ENCODE measurements around the gene STKLD1. TPM values are rescaled to one million over a fixed set of nuclear protein-coding genes. Genes with fewer than 3 reads are reported as not detected.

The STKLD1 gene
- total RNA-seq, 1 donor from 2014 or later = 0.75 TPM

- DNase-seq (ENCODE audit: low spot score) = no peak
These were observed 31.9 kb downstream of the STKLD1 start for GRCh38 chr9:133408042-133408441.

GRCh38 chr9:133415170-133415569, 39.0 kb downstream of the STKLD1 start:
- no peak for DNase-seq (ENCODE audit: low spot score)

GRCh38 chr9:133417541-133418461, 41.6 kb downstream of the STKLD1 start, which contains the start of gene REXO4:
TSS of gene REXO4 (minus strand) at chr9:133418010. CDS start at chr9:133417844, 166 bp downstream.
- DNase-seq (ENCODE audit: low spot score) = peak; percentile 87

GRCh38 chr9:133419005-133419404, 42.8 kb downstream of the STKLD1 start:
- DNase-seq (ENCODE audit: low spot score) = no peak

- DNase-seq (ENCODE audit: low spot score) = no peak
These were observed 44.2 kb downstream of the STKLD1 start for GRCh38 chr9:133420392-133420827.

- DNase-seq (ENCODE audit: low spot score) = no peak
These were observed 45.7 kb downstream of the STKLD1 start, which contains the start of gene ADAMTS13 for GRCh38 chr9:133421615-133422542. TSS of gene ADAMTS13 (plus strand) at chr9:133422367. CDS start at chr9:133422444, 77 bp downstream.

GRCh38 chr9:133423216-133423615, 47.0 kb downstream of the STKLD1 start:
- no peak for DNase-seq (ENCODE audit: low spot score)

- DNase-seq (ENCODE audit: low spot score) = no peak
These were observed 48.0 kb downstream of the STKLD1 start for GRCh38 chr9:133424187-133424586.

GRCh38 chr9:133425049-133425632, 49.0 kb downstream of the STKLD1 start:
- no peak for DNase-seq (ENCODE audit: low spot score)

- DNase-seq (ENCODE audit: low spot score) = no peak
These were observed 49.8 kb downstream of the STKLD1 start for GRCh38 chr9:133426011-133426410.

GRCh38 chr9:133427658-133428348, 51.6 kb downstream of the STKLD1 start:
- DNase-seq (ENCODE audit: low spot score) = no peak

- no peak for DNase-seq (ENCODE audit: low spot score)
These were observed 52.5 kb downstream of the STKLD1 start for GRCh38 chr9:133428617-133429101.

GRCh38 chr9:133429214-133429613, 53.0 kb downstream of the STKLD1 start:
- no peak for DNase-seq (ENCODE audit: low spot score)

GRCh38 chr9:133429641-133430161, 53.5 kb downstream of the STKLD1 start:
- DNase-seq (ENCODE audit: low spot score) = no peak

- no peak for DNase-seq (ENCODE audit: low spot score)
These were observed 54.1 kb downstream of the STKLD1 start for GRCh38 chr9:133430244-133430643.

- DNase-seq (ENCODE audit: low spot score) = no peak
These were observed 57.2 kb downstream of the STKLD1 start for GRCh38 chr9:133433351-133433843.

- DNase-seq (ENCODE audit: low spot score) = no peak
These were observed 60.5 kb downstream of the STKLD1 start for GRCh38 chr9:133436681-133437080.

- no peak for DNase-seq (ENCODE audit: low spot score)
These were observed 61.8 kb downstream of the STKLD1 start for GRCh38 chr9:133437753-133438531.

- DNase-seq (ENCODE audit: low spot score) = no peak
These were observed 63.2 kb downstream of the STKLD1 start for GRCh38 chr9:133439337-133439736.

GRCh38 chr9:133440874-133441273, 64.7 kb downstream of the STKLD1 start:
- DNase-seq (ENCODE audit: low spot score) = no peak

Measured in ureter (tissue), 1 donor.